Loucy (cell line): Measurements from ENCODE around the gene LILRB3.

Experiments
- H2AFZ ChIP-seq: fragments of 200-600 bp; sonication (generic); 2 replicates; pipeline ENCODE4 v1.6.0; 2016; ENCODE audit warnings: antibody characterized with exemption, mild to moderate bottlenecking, low read length, moderate library complexity
- H3F3A ChIP-seq: fragments of 200-600 bp; 2 replicates; pipeline ENCODE4 v1.6.0; 2016; ENCODE audit warnings: antibody characterized with exemption, low read depth, mild to moderate bottlenecking
- H3K27me3 ChIP-seq: fragments of 200-600 bp; sonication (generic); 2 replicates; pipeline ENCODE4 v1.6.1; 2014; ENCODE audit warnings: low read length, mild to moderate bottlenecking; ENCODE audit not compliant: insufficient read depth, poor library complexity, severe bottlenecking
- H3K36me3 ChIP-seq: fragments of 200-600 bp; sonication (generic); 2 replicates; pipeline ENCODE4 v1.6.1; 2016; ENCODE audit warnings: low read length; ENCODE audit not compliant: insufficient read depth
- H3K4me1 ChIP-seq: fragments of 200-600 bp; sonication (generic); 2 replicates; pipeline ENCODE4 v1.5.1; 2014; ENCODE audit warnings: low read length, mild to moderate bottlenecking; ENCODE audit not compliant: insufficient read depth, poor library complexity, severe bottlenecking
- H3K4me2 ChIP-seq: fragments of 200-600 bp; sonication (generic); 2 replicates; pipeline ENCODE4 v1.6.0; 2014; ENCODE audit warnings: antibody characterized with exemption, low read length, low read depth, mild to moderate bottlenecking; ENCODE audit not compliant: poor library complexity, severe bottlenecking
- H3K4me3 ChIP-seq: fragments of 200-600 bp; sonication (generic); 2 replicates; pipeline ENCODE4 v1.5.1; 2014; ENCODE audit warnings: low read length, mild to moderate bottlenecking, mixed read lengths; ENCODE audit not compliant: poor library complexity, severe bottlenecking
- H3K79me2 ChIP-seq: fragments of 200-600 bp; sonication (generic); 2 replicates; pipeline ENCODE4 v1.6.1; 2014; ENCODE audit warnings: low read length; ENCODE audit not compliant: insufficient read depth
- H3K9ac ChIP-seq: fragments of 200-600 bp; sonication (generic); 2 replicates; pipeline ENCODE4 v1.6.0; 2014; ENCODE audit warnings: mild to moderate bottlenecking, low read depth, low read length, moderate library complexity; ENCODE audit not compliant: poor library complexity, severe bottlenecking
- H3K9me2 ChIP-seq: fragments of 200-600 bp; sonication (generic); replicated peaks from 2 replicates; pipeline ENCODE4 v1.6.1; 2016; ENCODE audit warnings: low read depth, low read length, mixed read lengths
- H3K9me3 ChIP-seq: fragments of 200-600 bp; sonication (generic); 2 replicates; pipeline ENCODE4 v1.6.1; 2014; ENCODE audit warnings: mild to moderate bottlenecking, antibody characterized with exemption, low read length, low read depth; ENCODE audit not compliant: insufficient read depth
- H4K20me1 ChIP-seq: fragments of 200-600 bp; sonication (generic); 2 replicates; pipeline ENCODE4 v1.6.0; 2014; ENCODE audit warnings: antibody characterized with exemption, low read length, mild to moderate bottlenecking; ENCODE audit not compliant: insufficient read depth, poor library complexity, severe bottlenecking
- EZH2phosphoT487 ChIP-seq: fragments of 200-600 bp; IDR thresholded peaks from 2 replicates; pipeline ENCODE4 v1.6.1; 2018; ENCODE audit warnings: antibody characterized with exemption, mild to moderate bottlenecking, moderate library complexity, borderline replicate concordance
- TF ChIP-seq, protein P1 (sequence below): fragments of 200-600 bp; sonication (generic); conservative IDR thresholded peaks from 2 replicates; pipeline ENCODE4 v1.5.1; 2014; ENCODE audit warnings: mild to moderate bottlenecking, antibody characterized with exemption, low read length

LILRB3 gene

GRCh38 chr19:54191811-54192453, 30.9 kb downstream of the LILRB3 start:
- peak overlapping the region; percentile 89 for H3K4me3 ChIP-seq
- peaks cover 10% of the 10 kb centered on the region; the same call in 1 of the 2 replicates for H3K36me3 ChIP-seq
- H4K20me1 ChIP-seq: peaks cover 26% of the 10 kb centered on the region
- no peaks in the 10 kb centered on the region for H3K27me3 ChIP-seq
- H3K9me3 ChIP-seq: no peaks in the 10 kb centered on the region
- H3K9ac ChIP-seq: peak overlapping the region; percentile 93
- H3F3A ChIP-seq: no peaks in the 10 kb centered on the region
- H3K4me1 ChIP-seq: peaks cover 21% of the 10 kb centered on the region
- H3K79me2 ChIP-seq: peaks cover 39% of the 10 kb centered on the region
- H3K4me2 ChIP-seq: peak overlapping the region; percentile 82
- no peaks in the 10 kb centered on the region for H3K9me2 ChIP-seq
- no peak for TF ChIP-seq EZH2phosphoT487
- TF ChIP-seq, protein P1, sequence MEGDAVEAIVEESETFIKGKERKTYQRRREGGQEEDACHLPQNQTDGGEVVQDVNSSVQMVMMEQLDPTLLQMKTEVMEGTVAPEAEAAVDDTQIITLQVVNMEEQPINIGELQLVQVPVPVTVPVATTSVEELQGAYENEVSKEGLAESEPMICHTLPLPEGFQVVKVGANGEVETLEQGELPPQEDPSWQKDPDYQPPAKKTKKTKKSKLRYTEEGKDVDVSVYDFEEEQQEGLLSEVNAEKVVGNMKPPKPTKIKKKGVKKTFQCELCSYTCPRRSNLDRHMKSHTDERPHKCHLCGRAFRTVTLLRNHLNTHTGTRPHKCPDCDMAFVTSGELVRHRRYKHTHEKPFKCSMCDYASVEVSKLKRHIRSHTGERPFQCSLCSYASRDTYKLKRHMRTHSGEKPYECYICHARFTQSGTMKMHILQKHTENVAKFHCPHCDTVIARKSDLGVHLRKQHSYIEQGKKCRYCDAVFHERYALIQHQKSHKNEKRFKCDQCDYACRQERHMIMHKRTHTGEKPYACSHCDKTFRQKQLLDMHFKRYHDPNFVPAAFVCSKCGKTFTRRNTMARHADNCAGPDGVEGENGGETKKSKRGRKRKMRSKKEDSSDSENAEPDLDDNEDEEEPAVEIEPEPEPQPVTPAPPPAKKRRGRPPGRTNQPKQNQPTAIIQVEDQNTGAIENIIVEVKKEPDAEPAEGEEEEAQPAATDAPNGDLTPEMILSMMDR: no peak
- no peak overlapping the region for H2AFZ ChIP-seq

- H2AFZ ChIP-seq: peak within 1 kb of the TSS; percentile 97
- peaks cover 26% of the 10 kb centered on the region for H4K20me1 ChIP-seq
- H3K9me3 ChIP-seq: no peaks in the 10 kb centered on the region
- peak within 1 kb of the TSS; percentile 93 for H3K9ac ChIP-seq
- TF ChIP-seq, protein P1: no peak
- no peak for TF ChIP-seq EZH2phosphoT487
- peak within 1 kb of the TSS; percentile 82 for H3K4me2 ChIP-seq
- H3K9me2 ChIP-seq: no peaks in the 10 kb centered on the region
- no peaks in the 10 kb centered on the region for H3F3A ChIP-seq
- H3K27me3 ChIP-seq: no peaks in the 10 kb centered on the region
- H3K79me2 ChIP-seq: peaks cover 46% of the 10 kb centered on the region
- H3K4me1 ChIP-seq: peaks cover 26% of the 10 kb centered on the region
- H3K36me3 ChIP-seq: peaks cover 10% of the 10 kb centered on the region; the same call in 1 of the 2 replicates
- peak within 1 kb of the TSS; percentile 89 for H3K4me3 ChIP-seq
Observed at GRCh38 chr19:54191011-54191810, 31.6 kb downstream of the LILRB3 start, which contains the start of gene TSEN34. Gene TSEN34 (plus strand): TSS chr19:54191308. CDS start chr19:54191365, 57 bp downstream.

GRCh38 chr19:54190503-54191010, 32.2 kb downstream of the LILRB3 start:
- peak overlapping the region; percentile 82 for H3K4me2 ChIP-seq
- H3K36me3 ChIP-seq: peaks cover 10% of the 10 kb centered on the region; the same call in 1 of the 2 replicates

More at GRCh38 chr19:54190503-54191010, 32.2 kb downstream of the LILRB3 start:
- H3F3A ChIP-seq: no peaks in the 10 kb centered on the region
- no peaks in the 10 kb centered on the region for H3K27me3 ChIP-seq
- H4K20me1 ChIP-seq: peaks cover 26% of the 10 kb centered on the region
- peaks cover 26% of the 10 kb centered on the region for H3K4me1 ChIP-seq
- peak overlapping the region; percentile 89 for H3K4me3 ChIP-seq
- peaks cover 48% of the 10 kb centered on the region for H3K79me2 ChIP-seq
- H3K9me3 ChIP-seq: no peaks in the 10 kb centered on the region
- no peak for TF ChIP-seq EZH2phosphoT487
- TF ChIP-seq, protein P1: no peak
- H3K9ac ChIP-seq: peak overlapping the region; percentile 93
- no peaks in the 10 kb centered on the region for H3K9me2 ChIP-seq
- peak overlapping the region; percentile 97 for H2AFZ ChIP-seq
